WERI-Rb-1 (cell line): ENCODE data around the gene TMEM242.
A peak's percentile ranks its signal among the peaks of the same experiment; 100 is the strongest.

Experiments used
- DNase-seq: peaks from one replicate; pipeline ENCODE4 v3.0.0-alpha.2; 2020
- H3K27ac ChIP-seq: fragments of 250-450 bp; sonication (Bioruptor Pico); 2 replicates; pipeline ENCODE4 v1.5.1; 2020; ENCODE audit warnings: mild to moderate bottlenecking, moderate library complexity
- H3K27me3 ChIP-seq: fragments of 250-450 bp; sonication (Bioruptor Pico); 2 replicates; pipeline ENCODE4 v1.5.1; 2021; ENCODE audit warnings: mild to moderate bottlenecking, low read depth, moderate library complexity; ENCODE audit not compliant: insufficient read depth, severe bottlenecking
- H3K36me3 ChIP-seq: fragments of 250-450 bp; sonication (Bioruptor Pico); 2 replicates; pipeline ENCODE4 v1.5.1; 2020; ENCODE audit warnings: mild to moderate bottlenecking, moderate library complexity
- H3K4me3 ChIP-seq: 2 replicates; pipeline ENCODE4 v1.5.1; 2011; ENCODE audit warnings: low read depth, mild to moderate bottlenecking, control low read depth, low read length
- H3K9me3 ChIP-seq: fragments of 250-450 bp; sonication (Bioruptor Pico); 2 replicates; pipeline ENCODE4 v1.5.1; 2021; ENCODE audit warnings: mild to moderate bottlenecking, moderate library complexity; ENCODE audit not compliant: severe bottlenecking
- CTCF ChIP-seq: IDR thresholded peaks from 2 replicates; pipeline ENCODE4 v1.5.1; 2011; ENCODE audit warnings: low read depth, mild to moderate bottlenecking, control low read depth, inconsistent platforms, low read length

TMEM242 gene

GRCh38 chr6:157267109-157267611, 56.2 kb downstream of the TMEM242 start:
- TF ChIP-seq CTCF = 0 out of 2 replicates have a peak, but pooled peaks have one; percentile 31
- Histone ChIP-seq H3K36me3 (no peaks in the 10 kb centered on the region), H3K9me3 (no peaks in the 10 kb centered on the region), H3K4me3 (no peak overlapping the region), H3K27ac (no peak overlapping the region), H3K27me3 (no peaks in the 10 kb centered on the region)
- DNase-seq = no peak

- no peak for TF ChIP-seq CTCF
These were observed 56.8 kb downstream of the TMEM242 start for GRCh38 chr6:157266274-157267101.

GRCh38 chr6:157265635-157266034, 57.7 kb downstream of the TMEM242 start:
- no peak for DNase-seq
- no peak overlapping the region for H3K4me3 ChIP-seq
- H3K27ac ChIP-seq = no peak overlapping the region

More at GRCh38 chr6:157266274-157267101, 56.8 kb downstream of the TMEM242 start:
- peak; percentile 48 for DNase-seq
- Histone ChIP-seq H3K27ac (no peak overlapping the region), H3K27me3 (no peaks in the 10 kb centered on the region), H3K9me3 (no peaks in the 10 kb centered on the region), H3K4me3 (no peak overlapping the region), H3K36me3 (no peaks in the 10 kb centered on the region)

GRCh38 chr6:157265186-157265585, 58.1 kb downstream of the TMEM242 start:
- no peaks in the 10 kb centered on the region for H3K27me3 ChIP-seq
- TF ChIP-seq CTCF = no peak

More at GRCh38 chr6:157265635-157266034, 57.7 kb downstream of the TMEM242 start:
- TF ChIP-seq CTCF = no peak
- Histone ChIP-seq H3K36me3 (no peaks in the 10 kb centered on the region), H3K9me3 (no peaks in the 10 kb centered on the region), H3K27me3 (no peaks in the 10 kb centered on the region)

GRCh38 chr6:157264701-157265100, 58.6 kb downstream of the TMEM242 start:
- H3K4me3 ChIP-seq = no peak overlapping the region
- no peak overlapping the region for H3K27ac ChIP-seq
- no peaks in the 10 kb centered on the region for H3K9me3 ChIP-seq
- DNase-seq = no peak
- no peaks in the 10 kb centered on the region for H3K36me3 ChIP-seq
- TF ChIP-seq CTCF = no peak
- no peaks in the 10 kb centered on the region for H3K27me3 ChIP-seq

More at GRCh38 chr6:157265186-157265585, 58.1 kb downstream of the TMEM242 start:
- H3K4me3 ChIP-seq = no peak overlapping the region
- DNase-seq = no peak
- no peak overlapping the region for H3K27ac ChIP-seq
- H3K36me3 ChIP-seq = no peaks in the 10 kb centered on the region
- no peaks in the 10 kb centered on the region for H3K9me3 ChIP-seq
